Measurements from ENCODE around the gene FRMD5.

Gene FRMD5

DNA sequence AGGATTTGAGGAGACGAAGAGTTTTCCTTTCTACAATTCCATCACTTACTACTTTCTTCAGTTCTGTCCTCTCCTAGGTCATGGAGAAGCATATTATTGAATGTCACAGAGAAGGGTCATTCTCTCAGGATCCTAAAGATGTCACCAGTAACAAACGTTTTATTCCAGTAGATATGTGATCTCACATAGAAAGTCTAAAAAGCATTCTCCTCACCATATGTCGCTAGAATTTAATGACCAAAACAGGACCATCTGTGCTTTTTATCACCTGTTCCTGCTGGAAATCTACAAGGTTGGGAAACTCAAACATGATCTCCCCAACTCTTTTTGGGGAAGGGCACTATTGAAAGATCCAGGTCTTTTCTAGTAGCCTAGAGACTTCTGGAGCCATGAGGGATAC, 24.0 kb upstream of the FRMD5 start:
- DNase-seq (ENCODE audit: low read depth) = no peak
- H3K4me3 ChIP-seq (ENCODE audit: low read length) = no peak overlapping the region
- TF ChIP-seq, protein P1, sequence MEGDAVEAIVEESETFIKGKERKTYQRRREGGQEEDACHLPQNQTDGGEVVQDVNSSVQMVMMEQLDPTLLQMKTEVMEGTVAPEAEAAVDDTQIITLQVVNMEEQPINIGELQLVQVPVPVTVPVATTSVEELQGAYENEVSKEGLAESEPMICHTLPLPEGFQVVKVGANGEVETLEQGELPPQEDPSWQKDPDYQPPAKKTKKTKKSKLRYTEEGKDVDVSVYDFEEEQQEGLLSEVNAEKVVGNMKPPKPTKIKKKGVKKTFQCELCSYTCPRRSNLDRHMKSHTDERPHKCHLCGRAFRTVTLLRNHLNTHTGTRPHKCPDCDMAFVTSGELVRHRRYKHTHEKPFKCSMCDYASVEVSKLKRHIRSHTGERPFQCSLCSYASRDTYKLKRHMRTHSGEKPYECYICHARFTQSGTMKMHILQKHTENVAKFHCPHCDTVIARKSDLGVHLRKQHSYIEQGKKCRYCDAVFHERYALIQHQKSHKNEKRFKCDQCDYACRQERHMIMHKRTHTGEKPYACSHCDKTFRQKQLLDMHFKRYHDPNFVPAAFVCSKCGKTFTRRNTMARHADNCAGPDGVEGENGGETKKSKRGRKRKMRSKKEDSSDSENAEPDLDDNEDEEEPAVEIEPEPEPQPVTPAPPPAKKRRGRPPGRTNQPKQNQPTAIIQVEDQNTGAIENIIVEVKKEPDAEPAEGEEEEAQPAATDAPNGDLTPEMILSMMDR (conservative IDR thresholded peaks at IDR 0.05; ENCODE audit: low read length) = no peak

DNA sequence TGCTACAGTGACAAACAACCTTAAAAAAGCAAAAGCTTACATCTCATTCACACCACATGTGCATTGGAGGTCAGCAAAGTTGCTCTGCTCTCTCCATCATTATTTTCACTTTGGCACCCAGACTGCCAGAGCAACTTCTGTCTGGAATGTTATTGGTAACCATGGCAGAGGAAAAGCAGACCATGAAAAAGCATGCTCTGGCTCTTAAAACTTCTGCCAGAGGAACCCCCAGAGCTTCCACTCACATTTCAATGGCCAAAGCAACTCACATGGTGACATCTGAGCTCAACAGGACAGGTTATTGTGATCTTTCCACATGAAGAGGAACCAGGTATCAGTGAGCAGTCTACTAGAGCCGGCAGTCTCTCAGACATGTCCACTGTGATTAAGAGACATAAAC, 21.9 kb upstream of the FRMD5 start:
- TF ChIP-seq, protein P1 (conservative IDR thresholded peaks at IDR 0.05; ENCODE audit: low read length) = no peak
- DNase-seq (ENCODE audit: low read depth) = peak; percentile 40
- no peak overlapping the region for H3K4me3 ChIP-seq (ENCODE audit: low read length)

DNA sequence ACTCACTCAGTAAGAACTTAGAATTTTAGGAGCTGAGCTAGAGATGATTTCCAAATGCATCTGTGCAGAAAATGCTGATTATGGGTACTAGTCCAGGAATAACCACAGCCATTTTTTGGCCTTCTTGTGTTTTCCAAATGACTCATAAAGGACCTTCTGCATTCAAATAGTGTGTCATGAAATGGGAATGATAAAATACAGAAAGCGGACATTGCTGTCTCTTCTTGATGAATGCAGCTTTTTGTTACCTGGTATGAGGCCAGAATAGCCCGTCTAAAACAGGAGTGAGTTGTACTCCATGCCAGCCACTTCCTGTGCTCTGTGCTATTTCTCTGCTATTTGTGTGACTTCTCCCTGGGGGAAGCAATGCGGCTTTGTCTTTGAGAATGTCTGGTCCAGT, 20.5 kb upstream of the FRMD5 start:
- H3K4me3 ChIP-seq (ENCODE audit: low read length) = no peak overlapping the region
- peak; percentile 94 for DNase-seq (ENCODE audit: low read depth)
- TF ChIP-seq, protein P1 (conservative IDR thresholded peaks at IDR 0.05; ENCODE audit: low read length) = no peak

DNA sequence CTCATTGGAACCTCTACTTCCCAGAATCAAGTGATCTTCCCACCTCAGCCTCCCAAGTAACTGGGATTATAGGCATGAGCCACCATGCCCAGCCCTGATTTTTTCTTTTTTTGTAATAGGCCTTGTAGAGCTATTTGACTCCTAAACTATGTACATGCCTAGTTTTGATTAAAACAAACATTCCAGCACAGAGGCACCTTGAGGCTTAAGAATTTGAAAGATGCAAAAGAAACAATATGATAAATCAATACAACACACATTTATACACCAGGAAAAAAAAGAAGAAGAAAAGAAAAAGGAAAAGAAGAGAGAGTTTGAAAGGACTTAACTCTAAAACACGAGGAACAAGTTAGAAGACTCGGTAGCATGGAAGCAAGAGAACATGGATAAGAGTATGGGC, 13.9 kb upstream of the FRMD5 start:
- DNase-seq (ENCODE audit: low read depth) = no peak
- H3K4me3 ChIP-seq (ENCODE audit: low read length) = no peak overlapping the region
- TF ChIP-seq, protein P1 (conservative IDR thresholded peaks at IDR 0.05; ENCODE audit: low read length) = no peak

DNA sequence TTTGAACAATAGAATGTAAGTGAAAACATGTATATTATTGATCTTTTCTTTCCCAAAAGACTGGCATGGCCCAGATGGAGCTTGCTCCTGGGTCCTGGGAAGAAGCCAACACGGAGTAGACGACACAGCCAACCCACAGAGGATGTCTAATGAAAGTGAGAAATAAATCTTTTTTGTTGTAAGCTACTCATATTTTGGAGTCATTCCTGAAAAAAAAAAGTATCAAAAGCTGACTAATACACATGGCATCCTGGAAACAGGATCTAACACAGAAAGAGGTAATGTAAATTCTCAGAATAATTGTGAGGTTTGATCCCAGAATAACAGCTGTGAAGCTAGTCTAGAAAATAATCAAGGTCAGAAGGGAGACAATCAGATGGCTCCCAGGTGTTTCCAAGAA, 12.6 kb upstream of the FRMD5 start:
- peak; percentile 89 for DNase-seq (ENCODE audit: low read depth)
- H3K4me3 ChIP-seq (ENCODE audit: low read length) = no peak overlapping the region
- TF ChIP-seq, protein P1 (conservative IDR thresholded peaks at IDR 0.05; ENCODE audit: low read length) = no peak

DNA sequence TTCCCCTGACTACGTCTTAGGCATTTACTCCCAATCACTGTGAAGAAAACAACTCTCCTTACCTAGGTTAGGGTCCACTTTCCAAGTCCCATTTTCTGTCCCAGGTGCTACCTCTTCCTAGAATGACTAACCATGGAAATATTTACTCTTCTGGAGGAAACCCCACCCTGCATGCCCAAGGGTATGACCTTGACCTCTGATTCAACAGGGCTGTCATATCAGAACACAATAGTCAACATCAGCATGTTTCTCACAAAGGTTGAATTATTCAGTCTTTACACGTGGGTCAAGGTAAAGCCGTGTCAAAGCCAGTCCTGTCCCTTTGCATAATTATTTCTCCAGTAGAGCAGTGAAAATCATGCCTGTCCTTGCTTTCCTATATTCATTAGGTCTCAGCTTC, 4.3 kb upstream of the FRMD5 start:
- no peak for DNase-seq (ENCODE audit: low read depth)
- TF ChIP-seq, protein P1 (conservative IDR thresholded peaks at IDR 0.05; ENCODE audit: low read length) = no peak

DNA sequence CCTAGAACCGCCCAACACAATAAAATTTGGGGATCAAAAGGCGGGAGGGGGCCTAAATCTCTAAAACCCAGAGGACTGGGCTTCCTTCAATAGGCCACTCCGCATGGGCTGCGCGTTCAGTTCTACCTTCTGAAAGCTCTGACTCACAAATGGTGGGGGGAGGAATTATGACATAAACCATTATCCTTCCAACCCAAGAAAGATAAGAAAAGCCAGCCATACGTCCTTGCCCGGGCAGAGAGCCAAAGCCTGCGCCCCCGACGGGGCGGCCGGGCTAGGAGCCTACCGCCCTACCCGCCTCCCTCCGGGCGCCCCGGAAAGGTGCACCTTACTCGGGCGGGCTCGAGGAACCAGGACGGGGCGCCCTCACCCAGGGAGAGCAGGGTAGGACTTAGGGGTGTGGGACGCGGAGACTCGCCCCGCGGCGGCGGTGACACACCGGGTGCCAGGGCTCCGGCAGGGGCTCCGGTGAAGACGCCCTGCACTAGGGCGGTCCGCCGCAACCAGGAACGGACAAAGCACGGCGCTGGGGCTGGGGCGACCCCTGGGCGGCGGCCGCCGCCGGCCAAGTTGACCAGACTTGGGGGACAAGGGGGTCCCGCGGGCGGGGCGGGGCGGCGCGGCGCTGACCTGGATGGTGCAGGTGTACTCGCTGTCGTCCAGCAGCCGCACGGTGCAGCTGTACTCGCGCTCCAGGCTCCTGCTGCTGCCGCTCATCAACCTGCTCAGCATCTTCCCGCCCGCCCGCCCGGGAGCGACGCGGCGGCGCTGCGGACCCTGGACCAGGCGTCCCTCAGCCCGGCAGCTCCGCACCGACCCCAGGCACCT, 534 bp downstream of the FRMD5 start:
- H3K4me3 ChIP-seq (ENCODE audit: low read length) = peak overlapping the region; percentile 79
- TF ChIP-seq, protein P1 (conservative IDR thresholded peaks at IDR 0.05; ENCODE audit: low read length) = peak; percentile 8; the same call in 1 of the 2 replicates
- DNase-seq (ENCODE audit: low read depth) = peak; percentile 20

More for the DNA sequence above, 4.3 kb upstream of the FRMD5 start:
- H3K4me3 ChIP-seq (ENCODE audit: low read length) = no peak overlapping the region
